Keratinocyte (primary cell): ENCODE results near the gene SUSD3. TPM values are rescaled to one million over a fixed set of nuclear protein-coding genes. Genes with fewer than 3 reads are reported as not detected.

Experiments used
- DNase-seq: peaks from one replicate; pipeline ENCODE4 v3.0.0-alpha.2; 2011; ENCODE audit warnings: low read depth, missing footprints, low spot score
- FAIRE-seq: peaks from 2 replicates; lab custom pipeline; 2011; peaks lifted over from hg19 to GRCh38; lab: Jason Lieb, UNC
- H2AFZ ChIP-seq: 2 replicates; pipeline ENCODE4 v1.6.0; 2012; ENCODE audit warnings: low read length, control low read depth, inconsistent platforms; ENCODE audit not compliant: control insufficient read depth
- H3K27ac ChIP-seq: 2 replicates; pipeline ENCODE4 v1.5.1; 2011; ENCODE audit warnings: low read length; ENCODE audit not compliant: control insufficient read depth, insufficient read depth
- H3K27me3 ChIP-seq: 3 replicates; pipeline ENCODE4 v1.6.0; 2011; ENCODE audit warnings: low read length; ENCODE audit not compliant: control insufficient read depth, insufficient read depth; ENCODE audit errors: extremely low read depth
- H3K36me3 ChIP-seq, 2 experiments: 2 replicates in 1 of 2; 3 replicates in 1 of 2; pipeline ENCODE4 v1.5.1; 2011; ENCODE audit warnings: low read length in 2 of 2, mild to moderate bottlenecking in 1 of 2; ENCODE audit not compliant: control insufficient read depth in 2 of 2, insufficient read depth in 2 of 2; ENCODE audit errors: extremely low read depth in 1 of 2
- H3K4me1 ChIP-seq: 3 replicates; pipeline ENCODE4 v1.5.1; 2011; ENCODE audit warnings: low read length; ENCODE audit not compliant: control insufficient read depth, insufficient read depth; ENCODE audit errors: extremely low read depth
- H3K4me2 ChIP-seq: 3 replicates; pipeline ENCODE4 v1.6.0; 2011; ENCODE audit warnings: low read depth, low read length; ENCODE audit not compliant: control insufficient read depth, insufficient read depth; ENCODE audit errors: extremely low read depth
- H3K4me3 ChIP-seq, 3 experiments: fragments of 200-600 bp in 1 of 3; sonication (generic) in 1 of 3; 2 replicates in 2 of 3; 3 replicates in 1 of 3; pipeline ENCODE4 v1.5.1; 2011 to 2016; ENCODE audit warnings: low read length in 3 of 3, mild to moderate bottlenecking in 3 of 3, control low read depth in 2 of 3, inconsistent platforms in 1 of 3, low read depth in 1 of 3, mixed read lengths in 1 of 3, mixed run types in 1 of 3, moderate library complexity in 1 of 3; ENCODE audit not compliant: control insufficient read depth in 2 of 3, insufficient read depth in 2 of 3; ENCODE audit errors: extremely low read depth in 1 of 3
- H3K79me2 ChIP-seq: 2 replicates; pipeline ENCODE4 v1.6.0; 2012; ENCODE audit warnings: low read length; ENCODE audit not compliant: control insufficient read depth, insufficient read depth
- H3K9ac ChIP-seq: 3 replicates; pipeline ENCODE4 v1.6.0; 2011; ENCODE audit warnings: low read length; ENCODE audit not compliant: control insufficient read depth, insufficient read depth; ENCODE audit errors: extremely low read depth
- H3K9me1 ChIP-seq: 3 replicates; pipeline ENCODE4 v1.6.0; 2011; ENCODE audit warnings: low read length; ENCODE audit not compliant: control insufficient read depth, insufficient read depth; ENCODE audit errors: extremely low read depth
- H3K9me3 ChIP-seq: 2 replicates; pipeline ENCODE4 v1.5.1; 2012; ENCODE audit warnings: low read depth, low read length; ENCODE audit not compliant: control insufficient read depth
- H4K20me1 ChIP-seq: 3 replicates; pipeline ENCODE4 v1.6.0; 2011; ENCODE audit warnings: low read length; ENCODE audit not compliant: control insufficient read depth, insufficient read depth; ENCODE audit errors: extremely low read depth
- CTCF ChIP-seq, 3 experiments: IDR thresholded peaks in 1 of 3; conservative IDR thresholded peaks in 1 of 3; optimal IDR thresholded peaks in 1 of 3; 2 replicates in 2 of 3; 3 replicates in 1 of 3; pipeline versions ENCODE3 to v1.5.1; 2011; ENCODE audit warnings: low read length in 3 of 3, mild to moderate bottlenecking in 3 of 3, moderate library complexity in 2 of 3, control low read depth in 1 of 3, inconsistent platforms in 1 of 3; ENCODE audit not compliant: insufficient read depth in 2 of 3; ENCODE audit errors: extremely low read depth in 1 of 3
- EZH2 ChIP-seq: IDR thresholded peaks from one replicate; pipeline ENCODE4 v1.6.1; 2012; ENCODE audit warnings: inconsistent platforms, mild to moderate bottlenecking, low read length, moderate library complexity
- dilution Hi-C: fragments of 300-500 bp; cut with MboI; formaldehyde crosslinking; loops from one replicate; pipeline ENCODE4 v1.7.0; 2020; ENCODE audit warnings: low sequenced_read_pairs; ENCODE audit not compliant: extremely low pct_ligation_motif_present
- polyA plus RNA-seq, 5 experiments: library from polyadenylated mRNA; depleted of rRNA in 3 of 5; stranded (reverse) in 3 of 5; stranded (forward) in 1 of 5; unstranded in 1 of 5; fragments of >200 nt; gene quantifications; 1 replicate in 1 of 5; 2 replicates in 3 of 5; 3 replicates in 1 of 5; pipeline versions ENCODE4 v1.2.1 to v1.2.3, GENCODE V29; 2011 to 2012; ENCODE audit warnings: missing spikeins in 2 of 5, low read depth in 1 of 5, low replicate concordance in 1 of 5

SUSD3 gene
- polyA plus RNA-seq, 1 donor (not counting 4 experiments of a cell fraction or from before 2014, with no cell fraction given) = 0.20 TPM

GRCh38 chr9:93111001-93111370, 52.5 kb downstream of the SUSD3 start:
- Histone ChIP-seq H3K9ac (no peak overlapping the region), H2AFZ (no peak overlapping the region), H3K4me2 (no peak overlapping the region), H3K4me3 (no peak overlapping the region), H3K27me3 (no peaks in the 10 kb centered on the region), H3K27ac (no peak overlapping the region), H3K79me2 (peaks cover 8% of the 10 kb centered on the region), H3K9me3 (no peaks in the 10 kb centered on the region), H3K4me1 (peaks cover 3% of the 10 kb centered on the region), H3K9me1 (peaks cover 3% of the 10 kb centered on the region), H3K36me3 (peaks cover 16 to 24% of the 10 kb centered on the region in 2 experiments), H4K20me1 (no peaks in the 10 kb centered on the region)
- TF ChIP-seq EZH2 = no peak
- TF ChIP-seq CTCF (optimal IDR thresholded peaks at IDR 0.05 in 1 of 3, IDR thresholded peaks at IDR 0.05 in 1 of 3, conservative IDR thresholded peaks at IDR 0.05 in 1 of 3; ENCODE audit: extremely low read depth in 1 of 3, insufficient read depth in 2 of 3, low read length in 3 of 3) = no peak
- FAIRE-seq (no peak), DNase-seq (no peak)
- dilution Hi-C loops = no loop called here

GRCh38 chr9:93111371-93112115, 53.0 kb downstream of the SUSD3 start:
- Histone ChIP-seq H4K20me1 (no peaks in the 10 kb centered on the region), H3K9me1 (peaks cover 3% of the 10 kb centered on the region), H3K4me1 (peaks cover 3% of the 10 kb centered on the region), H3K4me2 (no peak overlapping the region), H3K4me3 (no peak overlapping the region), H3K27me3 (no peaks in the 10 kb centered on the region), H2AFZ (no peak overlapping the region), H3K79me2 (peaks cover 8% of the 10 kb centered on the region), H3K27ac (no peak overlapping the region), H3K36me3 (peaks cover 16 to 24% of the 10 kb centered on the region in 2 experiments), H3K9me3 (no peaks in the 10 kb centered on the region), H3K9ac (no peak overlapping the region)
- FAIRE-seq (no peak), DNase-seq (no peak)
- TF ChIP-seq EZH2 (no peak), CTCF (optimal IDR thresholded peaks at IDR 0.05 in 1 of 3, IDR thresholded peaks at IDR 0.05 in 1 of 3, conservative IDR thresholded peaks at IDR 0.05 in 1 of 3; ENCODE audit: extremely low read depth in 1 of 3, insufficient read depth in 2 of 3, low read length in 3 of 3) (no peak)
- dilution Hi-C loops = no loop called here
